NCI-H146 treated with DMSO at 0.1 percent for 48 hours (cell line): Measurements from ENCODE around the gene HOXA3.

Experiments used
- DNase-seq: peaks from one replicate; lab custom pipeline; 2025; ENCODE audit not compliant: unreplicated experiment; lab: John Stamatoyannopoulos, UW

HOXA3 gene

DNA sequence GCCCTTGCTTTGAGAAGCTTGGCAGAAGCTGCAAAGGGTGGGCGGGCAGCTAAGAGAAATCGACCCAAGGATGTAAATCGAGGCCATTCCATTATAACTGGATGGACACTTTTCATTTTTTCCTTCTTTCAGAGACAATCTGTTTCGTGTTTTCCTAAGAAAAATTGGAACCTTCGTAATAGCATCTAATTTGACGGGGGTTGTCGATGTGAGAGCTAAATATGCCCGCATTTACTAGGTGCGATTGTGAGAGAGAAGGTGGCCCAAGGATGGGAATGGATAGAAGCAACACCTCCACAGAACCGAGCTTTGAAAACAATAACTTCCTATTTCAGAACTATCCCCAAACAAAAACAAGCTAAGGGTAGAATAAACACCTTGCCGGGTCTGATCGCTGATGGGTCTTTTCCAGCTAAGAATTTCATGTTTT lies 21.0 kb downstream of the HOXA3 start:
- no peak for DNase-seq

DNA sequence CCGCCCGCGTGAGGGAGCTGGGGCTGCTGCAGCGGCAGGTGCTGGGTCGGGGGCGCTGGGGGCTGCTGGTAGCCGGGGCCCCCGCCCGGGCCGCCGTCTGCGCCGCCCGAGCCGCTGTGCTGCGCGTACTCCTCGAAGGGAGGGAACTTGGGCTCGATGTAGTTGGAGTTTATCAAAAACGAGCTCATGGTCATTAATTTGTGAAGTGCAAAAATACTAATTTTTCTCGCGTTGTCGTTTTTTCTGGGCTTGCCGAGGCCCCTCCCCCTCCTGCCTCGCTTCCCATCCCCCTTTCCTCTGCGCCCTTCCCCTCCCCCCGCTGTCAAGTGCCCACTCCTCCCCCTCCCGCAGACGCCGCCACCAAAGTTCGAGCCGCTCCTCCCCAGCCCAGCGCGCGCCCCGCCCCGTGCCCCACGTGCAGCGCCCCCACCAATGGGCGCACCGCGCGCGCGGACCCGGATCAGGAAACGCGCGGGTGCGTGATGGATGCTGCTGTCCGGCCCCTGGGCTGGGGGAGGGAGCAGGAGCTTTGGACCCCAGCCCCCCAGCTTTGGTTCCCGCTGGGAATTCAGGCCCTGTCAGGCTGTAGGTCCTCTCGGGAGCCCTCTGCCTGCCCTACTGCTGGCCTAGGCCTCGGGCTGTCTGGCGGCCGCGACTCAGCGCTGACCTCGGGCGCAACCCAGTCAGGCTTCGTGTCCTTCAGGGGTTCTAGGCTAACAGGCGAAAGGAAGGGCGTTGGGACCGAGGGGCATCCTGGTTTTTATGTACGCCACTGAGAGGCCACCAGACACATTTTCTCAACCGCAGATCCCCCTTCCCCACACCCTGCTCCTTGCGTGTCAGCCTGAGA lies 21.6 kb downstream of the HOXA3 start, which contains the start of gene HOXA4:
TSS of gene HOXA4 (minus strand) at position 218 of the 850 bp plus-strand sequence. CDS start at position 194, 24 bp downstream.
- no peak for DNase-seq

DNA sequence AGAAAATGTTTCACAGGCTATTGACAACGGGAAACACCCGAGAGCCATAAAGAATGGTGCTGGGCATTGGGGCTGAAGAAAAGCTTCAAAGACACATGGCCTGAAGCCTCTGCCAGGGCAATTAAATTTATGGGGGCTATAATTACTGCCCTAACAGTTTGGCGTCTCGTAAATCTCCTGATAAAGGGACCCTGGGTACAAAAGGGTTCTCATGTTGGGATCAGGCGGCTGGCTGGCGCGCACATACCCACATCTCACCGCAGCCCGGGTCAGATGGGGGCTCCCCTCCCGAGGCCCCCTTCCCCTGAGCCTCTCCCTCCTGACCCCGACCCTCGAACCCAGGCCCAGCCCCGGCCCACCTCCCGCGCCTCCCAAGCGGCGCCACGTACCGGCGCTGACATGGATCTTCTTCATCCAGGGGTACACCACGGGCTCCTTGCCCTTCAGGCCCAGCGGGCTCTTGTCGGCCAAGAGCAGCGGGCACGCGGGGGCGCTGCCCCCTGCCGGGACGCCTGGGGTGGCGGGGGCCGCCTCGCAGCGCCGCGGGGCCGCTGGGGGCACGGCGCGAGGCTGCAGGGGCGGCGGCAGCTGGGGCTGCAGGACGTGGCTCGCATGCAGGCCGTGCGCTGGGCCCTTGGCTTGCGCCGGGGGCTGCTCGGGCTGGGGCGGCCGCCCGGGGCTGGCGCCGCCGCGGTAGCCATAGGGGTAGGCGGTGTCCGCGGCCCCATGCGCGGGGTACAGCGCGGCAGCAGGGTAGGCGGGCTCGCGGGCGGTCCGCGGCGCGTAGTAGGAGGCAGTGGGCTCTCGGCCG lies 22.4 kb downstream of the HOXA3 start:
- no peak for DNase-seq

DNA sequence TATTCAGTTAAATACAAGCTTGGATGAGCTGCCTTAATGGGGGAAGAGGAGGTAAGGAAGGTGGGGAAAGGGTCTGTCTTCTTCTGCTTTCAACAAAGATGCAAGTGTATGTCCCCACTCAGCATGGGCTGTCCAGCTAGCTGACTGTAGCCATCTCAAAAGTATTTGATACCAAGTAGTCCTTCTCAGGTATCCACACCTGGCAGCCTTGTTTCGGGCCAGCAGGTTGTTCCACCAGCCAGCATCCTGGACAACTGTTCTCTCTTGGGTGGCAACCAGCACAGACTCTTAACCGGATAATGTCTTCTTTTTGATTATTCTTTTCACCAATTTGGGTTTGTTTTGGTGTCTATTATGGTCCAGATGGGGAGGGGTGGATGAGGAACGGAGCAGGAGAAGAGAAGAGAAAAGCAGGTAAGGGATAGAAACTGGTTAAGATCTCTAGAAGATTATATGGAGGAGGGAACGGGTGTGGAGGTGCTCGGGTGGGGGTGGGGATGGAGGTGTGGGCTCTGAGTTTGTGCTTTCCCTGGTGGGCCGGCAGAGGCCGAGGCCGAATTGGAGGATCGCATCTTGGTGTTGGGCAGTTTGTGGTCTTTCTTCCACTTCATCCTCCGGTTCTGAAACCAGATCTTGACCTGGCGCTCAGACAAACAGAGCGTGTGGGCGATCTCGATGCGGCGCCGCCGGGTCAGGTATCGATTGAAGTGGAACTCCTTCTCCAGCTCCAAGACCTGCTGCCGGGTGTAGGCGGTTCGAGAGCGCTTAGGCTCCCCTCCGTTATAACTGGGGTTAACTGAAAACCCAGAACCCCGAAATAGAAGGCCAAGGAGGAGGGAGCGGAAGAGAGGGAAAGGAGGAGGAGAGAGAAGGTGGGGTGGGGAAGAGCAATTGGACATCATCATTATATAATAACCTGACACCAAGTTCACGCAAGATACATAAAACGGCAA lies 23.3 kb downstream of the HOXA3 start:
- DNase-seq, result no peak

DNA sequence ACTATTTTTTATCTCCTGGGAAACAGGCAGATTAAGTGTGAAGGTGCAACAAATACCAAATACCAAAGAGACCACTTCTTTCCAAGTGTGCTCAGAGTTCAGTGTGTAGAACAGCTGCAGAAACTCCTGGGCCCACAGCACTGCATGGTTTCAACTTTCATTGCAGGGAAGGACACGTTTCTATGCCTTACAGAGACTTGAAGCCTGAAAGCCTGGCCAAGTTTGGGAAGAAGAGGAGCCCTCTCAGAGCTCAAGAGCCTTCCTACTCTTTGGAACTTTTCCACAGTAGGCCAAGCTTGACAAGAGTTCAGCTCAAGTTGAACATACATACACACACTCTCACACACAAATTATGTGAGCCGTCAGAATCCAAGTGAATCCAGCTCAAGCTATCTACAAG lies 24.3 kb downstream of the HOXA3 start:
- DNase-seq, result no peak

DNA sequence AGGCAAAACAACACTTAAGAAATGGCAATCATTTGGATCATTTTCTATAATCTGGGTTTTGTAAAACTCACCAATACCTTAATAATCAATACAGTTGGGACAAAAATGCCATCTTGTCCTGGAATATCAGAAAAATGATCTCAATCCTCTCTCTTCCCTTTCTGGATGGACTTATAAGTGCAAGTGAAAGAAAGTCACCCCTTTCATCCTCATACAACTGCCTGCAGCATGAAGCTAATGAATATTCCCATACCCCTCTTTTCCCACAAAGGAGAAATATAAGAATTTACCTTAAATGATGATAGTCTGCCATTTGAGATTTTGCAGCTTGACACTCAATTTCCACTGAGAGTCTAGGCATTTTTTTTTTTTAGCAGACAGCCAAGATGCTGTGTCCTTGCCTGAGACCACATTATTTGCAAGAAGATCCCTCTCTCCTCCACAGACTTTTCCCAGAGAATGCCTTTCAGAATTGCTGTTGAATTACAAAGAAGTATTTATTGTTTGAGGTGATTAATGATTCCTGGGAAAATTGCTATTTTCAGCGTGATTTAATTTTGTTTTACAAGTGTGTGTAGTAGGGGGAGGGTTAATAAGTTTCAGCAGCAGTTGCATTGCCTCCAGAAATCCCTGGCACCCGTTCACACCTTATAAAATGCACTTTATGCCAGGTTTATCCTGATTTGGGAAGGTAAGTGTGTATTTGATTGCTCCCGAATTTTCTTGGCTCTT lies 25.6 kb downstream of the HOXA3 start:
- no peak for DNase-seq

DNA sequence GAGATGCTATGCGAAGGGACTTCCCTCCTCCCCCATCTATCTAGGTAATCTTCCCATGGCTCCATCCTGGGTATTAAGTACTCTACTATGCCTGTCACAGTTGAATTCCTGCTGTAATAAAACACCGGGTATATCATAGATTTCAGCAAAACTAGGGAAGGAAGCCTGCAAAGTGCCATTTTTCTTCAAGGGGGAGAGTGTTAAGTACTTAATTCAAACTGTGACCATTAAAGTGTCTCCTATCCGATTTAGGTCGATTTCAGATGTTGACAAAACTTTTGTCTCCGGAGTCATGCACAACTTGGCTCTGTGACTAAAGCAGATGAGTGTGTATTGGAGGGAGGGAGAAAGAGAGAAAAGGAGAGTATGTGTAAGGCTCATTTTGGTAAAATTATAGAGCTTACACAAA lies 26.4 kb downstream of the HOXA3 start:
- no peak for DNase-seq

DNA sequence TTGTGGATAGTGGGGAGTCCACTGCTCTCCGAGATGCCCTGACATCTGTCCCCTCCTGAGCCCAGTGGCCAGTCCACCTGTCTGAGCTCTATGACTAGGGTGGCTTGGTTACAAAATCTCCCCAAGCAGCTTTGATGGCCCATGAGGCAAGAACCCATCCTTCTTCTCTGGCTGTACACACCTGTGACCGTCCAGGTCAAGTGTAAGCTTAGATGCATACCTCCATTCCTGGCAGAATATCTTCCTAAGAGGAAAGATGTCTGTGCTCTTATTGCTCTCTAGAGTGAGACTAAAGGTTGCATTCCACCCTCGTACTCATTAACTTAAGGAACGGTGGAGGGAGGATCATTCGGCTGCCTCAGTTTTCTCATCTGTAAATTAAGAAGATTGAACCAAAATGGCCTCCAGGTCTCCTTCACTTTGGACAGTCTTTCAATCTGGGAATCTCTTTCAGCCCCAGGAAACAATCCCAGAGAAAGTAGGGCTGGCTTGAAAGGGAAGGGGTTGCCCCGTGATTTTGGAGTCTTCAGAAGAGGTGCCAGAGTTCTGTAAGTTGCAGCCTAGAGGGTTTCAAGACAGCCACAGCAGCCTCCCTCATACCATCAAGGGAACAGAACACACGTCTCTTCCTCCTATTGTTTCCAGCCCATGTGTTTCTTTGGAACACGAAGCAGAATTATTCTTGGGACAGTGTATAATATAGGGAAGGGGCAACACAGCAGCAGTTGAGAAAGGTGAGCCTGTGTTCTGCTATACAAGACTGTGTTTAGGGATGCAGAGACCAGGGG lies 27.3 kb downstream of the HOXA3 start:
- DNase-seq, result no peak

DNA sequence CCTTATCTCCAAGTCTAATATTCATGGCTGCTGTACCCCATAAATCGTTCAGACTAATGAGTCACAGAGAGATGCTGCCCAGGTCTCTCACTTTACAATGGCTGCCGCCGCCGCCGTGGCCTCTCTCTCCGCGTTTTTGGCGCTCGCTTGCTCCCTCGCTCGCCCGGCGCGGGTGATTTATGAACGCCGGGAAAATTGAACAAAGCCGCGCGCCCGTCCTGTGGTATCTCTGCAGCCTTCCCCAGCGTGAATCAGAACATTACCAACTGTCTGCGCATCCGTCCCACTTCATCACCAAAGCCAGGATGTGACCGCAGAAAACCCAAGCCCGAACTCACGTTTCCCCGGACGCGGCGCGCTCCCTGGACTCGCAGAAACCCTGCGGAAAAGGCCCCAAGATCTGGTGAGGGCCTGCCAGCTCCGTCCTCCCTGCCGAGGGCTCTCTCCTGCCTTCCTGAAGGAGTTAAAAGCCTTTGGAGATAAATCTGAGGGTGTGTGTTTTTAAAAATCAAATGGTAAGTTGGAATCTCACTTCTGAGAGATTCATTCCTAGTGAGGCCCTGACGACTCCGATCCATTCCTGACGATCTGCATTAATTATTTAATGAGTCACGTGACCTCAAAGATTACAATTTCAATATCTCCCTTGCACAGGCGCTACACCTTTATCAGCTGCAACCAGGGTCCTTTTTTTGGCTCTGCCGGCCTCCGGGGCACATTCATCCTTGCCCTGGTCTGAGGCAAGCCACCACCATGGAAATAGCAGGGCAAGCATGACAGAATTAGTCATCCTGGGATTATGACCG lies 28.1 kb downstream of the HOXA3 start:
- no peak for DNase-seq

DNA sequence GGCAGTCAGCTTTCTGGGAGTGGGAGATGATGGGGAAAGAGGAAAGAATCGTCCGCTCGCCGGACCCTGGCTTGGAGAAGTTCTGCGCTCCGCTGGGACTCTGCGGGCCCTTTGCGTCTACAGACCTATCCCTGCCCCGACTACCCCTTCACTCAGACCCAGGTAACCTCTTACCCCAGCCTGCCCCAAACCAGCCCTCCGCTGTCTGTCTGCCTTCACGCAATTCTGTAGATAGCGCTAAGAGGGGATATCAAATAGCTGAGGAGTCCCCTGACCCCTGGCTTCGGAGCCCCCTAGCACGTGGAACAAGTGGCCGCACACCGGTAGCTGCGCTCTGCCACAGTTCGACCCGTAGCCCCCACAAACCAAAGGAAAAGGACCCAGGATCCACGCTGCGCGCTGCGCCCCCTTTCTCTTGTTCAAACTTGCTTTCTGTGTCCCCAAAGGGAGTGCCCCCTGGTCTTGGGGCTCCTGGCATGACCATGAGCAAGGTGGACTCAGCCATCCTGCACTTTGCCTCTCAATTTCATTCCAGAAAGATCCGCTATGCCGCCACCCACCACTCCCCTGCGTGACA lies 28.8 kb downstream of the HOXA3 start:
- DNase-seq, result no peak

DNA sequence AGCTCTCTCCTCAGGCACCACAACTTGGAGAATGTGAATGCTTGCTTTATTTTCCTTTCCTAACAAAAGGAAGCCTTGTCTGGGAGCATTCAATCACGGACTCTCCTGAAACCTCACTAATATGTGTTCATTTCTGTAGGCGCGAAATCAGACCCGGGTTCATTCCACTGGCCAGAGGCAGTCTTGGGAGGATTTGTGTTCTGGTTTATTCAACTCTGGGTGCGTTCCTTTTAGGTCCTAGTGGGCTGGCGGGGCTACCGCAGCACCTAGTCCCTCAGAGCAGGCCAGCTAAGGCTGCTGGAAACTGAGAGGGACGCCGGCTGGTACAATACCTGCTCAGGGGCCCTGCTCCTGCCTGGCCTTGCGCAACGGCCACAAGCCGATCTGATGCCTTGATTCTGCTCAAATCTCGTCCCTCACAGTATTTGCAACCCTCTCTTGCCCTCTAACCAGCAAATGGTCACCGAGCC lies 29.3 kb downstream of the HOXA3 start:
- DNase-seq, result no peak

DNA sequence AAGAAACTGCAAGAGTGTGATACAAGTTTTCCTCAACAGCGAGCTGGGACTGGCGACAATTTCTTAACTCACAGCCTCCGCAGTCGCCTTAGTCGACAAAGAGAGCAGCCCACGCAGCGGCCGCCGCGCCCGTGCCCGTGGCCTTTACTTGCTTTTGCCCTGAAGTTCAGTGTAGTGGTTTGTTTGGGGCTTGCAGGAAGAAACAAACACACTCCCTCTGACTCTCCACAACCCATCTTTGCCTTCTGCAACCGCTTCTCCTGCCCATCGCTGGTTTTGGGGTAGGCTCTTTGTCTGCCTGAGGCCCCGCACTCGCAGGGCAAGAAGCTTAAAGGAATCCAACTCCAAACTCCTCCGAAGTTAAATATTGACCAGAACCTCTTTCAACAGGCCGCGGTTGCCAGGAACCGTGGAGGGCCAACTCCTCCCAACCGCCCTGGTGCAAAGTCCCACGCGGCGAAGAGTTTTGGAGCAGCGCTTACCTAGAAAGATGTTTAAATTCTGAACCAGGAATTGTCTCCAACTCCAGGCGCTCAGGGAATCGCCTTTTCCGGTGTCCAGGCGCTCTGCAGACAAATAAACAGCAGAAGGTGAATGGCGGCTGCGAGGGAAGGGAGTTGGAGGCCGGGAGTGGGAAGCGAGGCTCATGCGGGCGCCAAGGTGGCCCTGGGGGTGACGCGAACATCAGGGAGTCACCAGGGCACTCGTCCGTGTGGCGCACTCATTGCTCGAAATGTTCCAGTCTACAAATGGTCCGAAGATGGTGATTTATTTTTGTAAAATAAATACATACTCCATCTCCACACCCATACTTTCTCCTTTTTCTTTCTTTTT lies 30.1 kb downstream of the HOXA3 start:
- no peak for DNase-seq

DNA sequence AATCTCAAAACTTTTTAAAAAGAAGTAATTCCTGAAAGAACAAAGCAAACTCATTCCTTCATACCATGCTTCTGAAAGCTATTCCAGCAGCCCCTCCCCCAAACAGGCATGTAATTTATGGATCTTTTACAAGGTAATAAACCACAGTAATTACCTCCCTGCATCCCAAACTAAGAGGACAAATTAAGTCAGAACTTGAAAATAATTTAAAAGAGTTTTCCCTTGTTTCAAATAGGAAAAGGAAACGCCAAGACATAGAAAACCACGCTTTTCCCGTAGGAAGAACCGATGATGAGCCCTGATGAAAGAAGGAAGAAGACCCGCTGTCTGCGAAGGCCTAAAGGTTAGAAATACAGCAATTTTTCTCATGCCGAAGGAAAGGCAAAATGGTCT lies 30.7 kb downstream of the HOXA3 start:
- DNase-seq, result no peak

DNA sequence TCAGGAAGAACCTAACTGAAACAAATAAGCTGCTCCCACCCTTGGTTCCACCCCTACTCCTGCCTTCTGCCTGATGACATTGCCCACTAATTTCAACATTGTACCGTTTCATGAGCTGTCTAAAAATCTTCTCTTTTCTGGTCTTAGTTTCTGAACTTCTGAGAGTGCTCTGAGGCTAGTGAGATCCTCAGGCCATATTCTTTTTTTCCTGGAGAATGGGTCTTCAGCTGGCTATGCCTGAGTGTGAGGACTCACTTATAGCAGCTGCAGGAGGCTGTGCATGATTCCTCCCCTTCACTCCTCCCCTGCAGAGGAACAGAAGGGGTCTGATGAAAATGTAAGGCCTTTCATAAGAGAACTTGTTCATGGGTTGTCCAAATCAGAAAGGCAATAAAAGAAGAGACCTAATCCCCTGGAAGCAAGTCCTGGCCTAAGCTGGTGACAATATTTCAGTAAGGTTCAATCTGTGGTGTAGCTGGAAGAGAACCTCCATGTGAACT lies 32.9 kb downstream of the HOXA3 start:
- no peak for DNase-seq

DNA sequence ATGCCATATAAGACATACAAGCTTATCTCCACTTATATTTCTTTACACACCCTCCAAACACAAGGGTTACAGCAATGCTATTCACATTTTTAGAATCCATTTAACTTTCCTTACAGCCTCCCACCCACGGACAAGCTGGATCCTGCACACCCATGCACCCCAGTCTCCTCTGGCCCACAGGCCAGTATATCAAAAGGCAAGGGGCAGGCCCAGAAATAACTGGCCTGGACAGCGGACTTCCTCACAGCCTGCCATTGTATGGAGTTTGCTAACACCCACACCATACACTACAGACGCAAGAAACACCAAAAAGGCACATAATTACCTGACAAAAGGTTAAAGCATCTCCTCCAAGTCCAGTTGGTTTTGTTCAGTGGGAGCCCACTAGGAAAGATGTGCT lies 33.8 kb downstream of the HOXA3 start:
- DNase-seq, result no peak

DNA sequence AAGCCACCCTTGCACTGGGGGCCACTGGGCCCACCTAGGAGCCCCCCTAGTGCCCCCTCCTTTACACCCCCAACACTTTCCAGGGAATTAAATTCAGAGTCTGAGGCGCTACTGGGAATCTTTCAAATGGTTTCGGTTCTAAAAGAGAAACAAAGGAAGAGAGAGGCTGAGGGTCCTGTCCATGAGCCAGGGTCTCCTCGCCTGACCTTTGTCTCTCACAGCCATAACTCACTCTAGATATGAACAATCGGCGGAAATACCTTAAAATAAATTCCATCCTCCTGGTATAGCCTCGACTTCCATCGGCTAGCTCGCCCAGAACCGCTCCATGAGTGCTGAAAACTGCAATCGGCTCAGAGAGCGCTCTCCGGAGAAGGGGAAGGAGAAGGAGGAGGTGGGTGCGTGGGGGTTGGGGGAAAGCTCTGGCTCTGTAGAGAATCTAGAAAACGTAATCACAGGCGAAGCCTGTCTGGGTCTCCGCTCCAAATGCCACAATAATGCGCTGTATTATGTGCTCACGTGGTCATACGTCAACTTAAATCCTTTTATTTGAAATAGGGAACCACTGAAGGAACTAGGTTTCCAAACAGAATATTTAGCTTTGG lies 34.4 kb downstream of the HOXA3 start:
- DNase-seq, result no peak
